ENCODE results near the gene RBMS3.

RBMS3 gene

GRCh38 chr3:29481249-29481648 lies 200.4 kb downstream of the RBMS3 start:
- no peak for DNase-seq (ENCODE audit: low read depth, low spot score)

- DNase-seq (ENCODE audit: low read depth, low spot score): no peak
Measured at GRCh38 chr3:29481969-29482767, 201.3 kb downstream of the RBMS3 start.

- no peak for DNase-seq (ENCODE audit: low read depth, low spot score)
Measured at GRCh38 chr3:29484633-29485032, 203.8 kb downstream of the RBMS3 start.

- DNase-seq (ENCODE audit: low read depth, low spot score): no peak
Measured at GRCh38 chr3:29486096-29486495, 205.2 kb downstream of the RBMS3 start.

GRCh38 chr3:29486917-29487316 lies 206.0 kb downstream of the RBMS3 start:
- DNase-seq (ENCODE audit: low read depth, low spot score): no peak

- no peak for DNase-seq (ENCODE audit: low read depth, low spot score)
Measured at GRCh38 chr3:29488922-29489321, 208.1 kb downstream of the RBMS3 start.

- no peak for DNase-seq (ENCODE audit: low read depth, low spot score)
Measured at GRCh38 chr3:29493109-29493508, 212.2 kb downstream of the RBMS3 start.

- no peak for DNase-seq (ENCODE audit: low read depth, low spot score)
Measured at GRCh38 chr3:29494305-29495036, 213.6 kb downstream of the RBMS3 start.

GRCh38 chr3:29497282-29497681 lies 216.4 kb downstream of the RBMS3 start:
- DNase-seq (ENCODE audit: low read depth, low spot score): no peak

GRCh38 chr3:29502771-29503170 lies 221.9 kb downstream of the RBMS3 start:
- DNase-seq (ENCODE audit: low read depth, low spot score): no peak

GRCh38 chr3:29503314-29503713 lies 222.4 kb downstream of the RBMS3 start:
- no peak for DNase-seq (ENCODE audit: low read depth, low spot score)

GRCh38 chr3:29503958-29504357 lies 223.1 kb downstream of the RBMS3 start:
- no peak for DNase-seq (ENCODE audit: low read depth, low spot score)

- no peak for DNase-seq (ENCODE audit: low read depth, low spot score)
Measured at GRCh38 chr3:29506502-29506901, 225.6 kb downstream of the RBMS3 start.

GRCh38 chr3:29511701-29512100 lies 230.8 kb downstream of the RBMS3 start:
- no peak for DNase-seq (ENCODE audit: low read depth, low spot score)

GRCh38 chr3:29512641-29513040 lies 231.8 kb downstream of the RBMS3 start:
- no peak for DNase-seq (ENCODE audit: low read depth, low spot score)

- no peak for DNase-seq (ENCODE audit: low read depth, low spot score)
Measured at GRCh38 chr3:29513236-29513635, 232.4 kb downstream of the RBMS3 start.

- DNase-seq (ENCODE audit: low read depth, low spot score): no peak
Measured at GRCh38 chr3:29514170-29514569, 233.3 kb downstream of the RBMS3 start.

- no peak for DNase-seq (ENCODE audit: low read depth, low spot score)
Measured at GRCh38 chr3:29514912-29515311, 234.0 kb downstream of the RBMS3 start.

- no peak for DNase-seq (ENCODE audit: low read depth, low spot score)
Measured at GRCh38 chr3:29515451-29515850, 234.6 kb downstream of the RBMS3 start.

GRCh38 chr3:29516164-29516563 lies 235.3 kb downstream of the RBMS3 start:
- no peak for DNase-seq (ENCODE audit: low read depth, low spot score)

GRCh38 chr3:29520764-29521163 lies 239.9 kb downstream of the RBMS3 start:
- no peak for DNase-seq (ENCODE audit: low read depth, low spot score)

- DNase-seq (ENCODE audit: low read depth, low spot score): no peak
Measured at GRCh38 chr3:29521293-29521692, 240.4 kb downstream of the RBMS3 start.

- no peak for DNase-seq (ENCODE audit: low read depth, low spot score)
Measured at GRCh38 chr3:29521751-29522150, 240.9 kb downstream of the RBMS3 start.
